D721Med (cell line): ENCODE data around the gene CCDC106.

Source experiments
- DNase-seq: peaks from one replicate; pipeline ENCODE4 v3.0.0; 2011; ENCODE audit warnings: low spot score; ENCODE audit not compliant: insufficient read length
- FAIRE-seq: peaks from 2 replicates; lab custom pipeline; 2011; peaks lifted over from hg19 to GRCh38; lab: Jason Lieb, UNC
- CTCF ChIP-seq: IDR thresholded peaks from 2 replicates; pipeline ENCODE4 v1.5.1; 2012; ENCODE audit warnings: mild to moderate bottlenecking, control low read depth; ENCODE audit not compliant: insufficient read depth; ENCODE audit errors: missing control alignments

CCDC106 gene

DNA sequence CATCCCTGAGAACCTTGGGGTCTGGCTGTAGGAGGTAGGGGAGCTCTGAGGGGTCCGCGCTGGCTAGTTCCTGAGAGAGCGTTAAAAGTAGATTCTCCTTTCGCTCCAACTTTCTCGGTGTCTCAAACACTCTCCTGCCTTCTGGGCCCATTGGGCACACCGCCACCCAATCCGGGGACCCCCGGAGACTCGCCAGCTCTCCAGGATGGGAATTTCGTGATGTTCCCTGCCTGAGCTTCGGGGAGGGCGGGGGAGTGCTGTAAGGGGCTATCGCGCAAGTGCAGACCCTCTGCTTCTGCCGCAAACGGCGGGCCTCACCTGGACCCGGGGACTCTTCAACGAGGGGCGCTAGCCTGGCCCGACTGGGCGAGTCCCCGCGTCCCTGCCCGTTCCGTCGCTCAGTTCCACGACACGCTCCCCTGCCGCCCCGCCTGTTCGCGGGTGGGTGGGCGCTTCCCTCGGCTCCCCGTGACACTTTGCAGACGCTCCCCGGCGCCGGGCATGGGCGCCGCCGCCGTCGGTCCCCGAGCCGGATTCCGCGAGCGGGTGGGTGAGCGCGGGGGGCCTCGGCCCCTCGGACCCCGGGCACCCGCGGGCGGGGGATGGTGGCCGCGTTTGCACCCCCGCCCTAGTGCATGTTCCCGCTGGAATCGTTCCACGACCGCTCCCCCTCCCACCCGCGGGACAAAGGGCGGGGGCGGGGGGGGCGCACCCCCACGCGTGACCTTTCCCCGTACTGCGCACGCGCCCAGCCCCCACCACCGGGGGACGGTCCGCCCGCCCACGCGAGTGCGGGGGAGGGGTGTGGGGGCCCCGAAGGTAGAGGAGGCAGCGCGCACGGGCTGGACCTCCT, at the start of gene CCDC106:
Gene CCDC106, plus strand, starts transcription at position 481 of the 853 bp plus-strand sequence. CDS start 835 bp downstream, outside the sequence.
- DNase-seq (peak; percentile 89), FAIRE-seq (no peak)
- TF ChIP-seq CTCF = no peak

DNA sequence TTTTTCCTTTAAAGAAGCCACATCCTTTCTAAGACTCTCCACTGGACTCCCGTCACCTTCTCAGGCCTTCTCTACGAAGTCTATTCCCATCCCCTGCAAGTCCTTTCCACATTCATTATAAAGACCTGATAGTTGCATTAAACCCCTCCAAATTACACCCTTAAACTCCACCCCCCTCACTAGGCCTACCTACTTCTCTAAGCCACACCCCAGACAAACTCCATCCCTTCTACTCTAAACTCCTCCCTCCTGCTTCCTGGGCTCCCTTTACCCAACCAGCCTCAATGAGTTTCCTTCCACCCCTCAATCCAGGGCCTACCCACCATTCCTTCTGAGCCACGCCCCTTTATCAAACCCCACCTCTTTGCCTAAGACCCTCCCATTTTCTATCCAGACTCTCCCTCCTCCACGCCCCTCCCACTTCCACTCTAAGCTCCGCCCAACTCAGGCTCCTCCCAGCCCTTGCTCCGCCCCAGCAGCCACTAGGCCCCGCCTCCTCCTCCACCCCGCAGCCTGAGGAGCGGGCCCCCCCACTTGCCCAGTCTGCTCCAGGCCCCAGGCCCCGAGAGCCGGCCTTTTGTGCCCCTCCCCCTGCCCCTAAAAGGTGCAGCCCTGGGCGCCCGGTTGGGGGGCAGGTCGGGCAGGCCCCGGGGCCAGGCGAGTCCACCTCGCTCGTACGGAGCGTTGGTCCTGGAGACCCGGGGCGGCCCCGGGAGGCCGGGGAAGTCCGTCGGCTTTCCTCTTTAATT, 49.1 kb upstream of the CCDC106 start:
- FAIRE-seq (no peak), DNase-seq (no peak)
- no peak for TF ChIP-seq CTCF

GRCh38 chr19:55599468-55599841, 48.6 kb upstream of the CCDC106 start, which contains the start of gene FIZ1:
Gene FIZ1 (minus strand): TSS chr19:55599517. CDS start chr19:55597865, 1,652 bp downstream.
- DNase-seq (peak; percentile 62), FAIRE-seq (no peak)
- no peak for TF ChIP-seq CTCF

- FAIRE-seq (no peak), DNase-seq (peak; percentile 82)
- TF ChIP-seq CTCF = no peak
Observed at GRCh38 chr19:55599842-55600661, 48.0 kb upstream of the CCDC106 start, which contains the start of gene ZNF524. Gene ZNF524 (plus strand): TSS chr19:55600288. CDS start chr19:55602113, 1,825 bp downstream.

DNA sequence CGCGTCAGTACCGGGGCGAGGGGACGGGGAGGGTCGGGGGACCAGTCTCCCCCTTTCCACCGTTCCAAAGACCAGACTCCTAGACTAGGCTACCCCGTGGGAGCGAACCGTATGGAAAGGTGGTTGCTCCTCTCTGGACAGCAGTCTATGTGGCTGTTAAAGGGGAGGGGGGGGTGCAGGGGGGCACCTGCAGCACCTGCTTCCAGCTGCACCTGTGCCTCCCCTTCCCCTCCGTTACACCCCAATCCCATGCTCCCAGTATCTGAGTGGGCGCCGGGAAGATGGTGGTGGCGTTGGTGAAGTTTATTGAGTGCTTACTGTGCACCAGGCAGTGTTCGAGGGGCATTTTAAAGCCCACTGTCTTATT, 47.4 kb upstream of the CCDC106 start:
- TF ChIP-seq CTCF = no peak
- FAIRE-seq (no peak), DNase-seq (no peak)

DNA sequence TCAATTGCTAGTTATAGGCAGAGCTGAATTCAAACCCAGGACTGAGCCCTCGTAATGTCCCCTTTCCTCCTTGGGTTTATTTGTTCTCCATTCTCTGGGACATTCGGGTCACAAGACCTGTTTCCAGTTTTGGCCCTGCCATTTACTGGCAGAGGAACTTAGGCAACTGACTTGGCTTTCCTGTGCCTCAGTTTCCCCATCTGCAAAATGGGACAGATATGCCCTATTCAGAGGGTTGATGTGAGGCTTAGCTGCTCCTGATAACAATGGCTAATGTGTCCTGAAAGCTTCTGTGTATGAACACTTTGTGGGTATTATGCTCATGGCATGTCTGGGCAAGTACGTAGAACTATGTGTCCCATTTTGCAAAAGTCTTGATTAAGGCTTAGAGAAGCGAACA, 46.9 kb upstream of the CCDC106 start:
- no peak for FAIRE-seq
- no peak for TF ChIP-seq CTCF
- no peak for DNase-seq
